OCI-LY1 (cell line): ENCODE measurements around the gene TANK.

Source experiments
- H2AFZ ChIP-seq: fragments of 200-600 bp; sonication (generic), shearing (Covaris generic); 2 replicates; pipeline ENCODE4 v1.6.0; 2014; ENCODE audit warnings: antibody characterized with exemption, mild to moderate bottlenecking, low read length
- H3F3A ChIP-seq: fragments of 200-600 bp; sonication (generic), shearing (Covaris generic); 2 replicates; pipeline ENCODE4 v1.6.0; 2014; ENCODE audit warnings: mild to moderate bottlenecking, antibody characterized with exemption, low read length, moderate library complexity; ENCODE audit not compliant: insufficient read depth
- H3K27ac ChIP-seq: fragments of 200-600 bp; sonication (generic); 2 replicates; pipeline ENCODE4 v1.5.1; 2014; ENCODE audit warnings: low read length, mixed run types, mild to moderate bottlenecking, low read depth; ENCODE audit not compliant: poor library complexity, severe bottlenecking
- H3K27me3 ChIP-seq: fragments of 200-600 bp; sonication (generic); 2 replicates; pipeline ENCODE4 v1.6.0; 2014; ENCODE audit warnings: antibody characterized with exemption, mild to moderate bottlenecking, low read length, moderate library complexity; ENCODE audit not compliant: insufficient read depth
- H3K36me3 ChIP-seq: fragments of 200-600 bp; sonication (generic); 2 replicates; pipeline ENCODE4 v1.6.1; 2014; ENCODE audit warnings: mild to moderate bottlenecking, antibody characterized with exemption, low read length, moderate library complexity, mixed read lengths; ENCODE audit not compliant: insufficient read depth
- H3K4me1 ChIP-seq: fragments of 200-600 bp; sonication (generic); 2 replicates; pipeline ENCODE4 v1.5.1; 2014; ENCODE audit warnings: mild to moderate bottlenecking, low read length, moderate library complexity; ENCODE audit not compliant: insufficient read depth, severe bottlenecking
- H3K4me2 ChIP-seq: fragments of 200-600 bp; sonication (generic), shearing (Covaris generic); 2 replicates; pipeline ENCODE4 v1.6.1; 2014; ENCODE audit warnings: low read length
- H3K4me3 ChIP-seq: fragments of 200-600 bp; sonication (generic); 2 replicates; pipeline ENCODE4 v1.5.1; 2014; ENCODE audit warnings: low read length, low read depth, mild to moderate bottlenecking, mixed read lengths; ENCODE audit not compliant: poor library complexity, severe bottlenecking
- H3K79me2 ChIP-seq: fragments of 200-600 bp; shearing (Covaris generic); 2 replicates; pipeline ENCODE4 v1.6.1; 2016; ENCODE audit warnings: mixed run types, low read length, mixed read lengths; ENCODE audit not compliant: insufficient read depth
- H3K9ac ChIP-seq: fragments of 200-600 bp; sonication (generic), shearing (Covaris generic); 2 replicates; pipeline ENCODE4 v1.6.1; 2014; ENCODE audit warnings: mild to moderate bottlenecking, low read length, mixed read lengths
- H3K9me2 ChIP-seq: fragments of 200-600 bp; sonication (generic), shearing (Covaris generic); 2 replicates; pipeline ENCODE4 v1.6.1; 2014; ENCODE audit warnings: low read depth, mild to moderate bottlenecking, low read length, mixed read lengths
- H3K9me3 ChIP-seq: fragments of 200-600 bp; shearing (Covaris generic); 2 replicates; pipeline ENCODE4 v1.6.1; 2014; ENCODE audit warnings: low read length, mixed read lengths
- H4K20me1 ChIP-seq: fragments of 200-600 bp; sonication (generic), shearing (Covaris generic); 2 replicates; pipeline ENCODE4 v1.6.0; 2016; ENCODE audit warnings: mild to moderate bottlenecking, low read length; ENCODE audit not compliant: insufficient read depth
- CTCF ChIP-seq: fragments of 200-600 bp; sonication (generic), shearing (Covaris generic); IDR thresholded peaks from 2 replicates; pipeline ENCODE4 v1.5.1; 2017; ENCODE audit warnings: mild to moderate bottlenecking, antibody characterized with exemption, low read length, moderate library complexity, mixed read lengths
- EZH2 ChIP-seq: fragments of 200-600 bp; sonication (generic), shearing (Covaris generic); IDR thresholded peaks from 2 replicates; pipeline ENCODE4 v1.8.0; 2017; ENCODE audit warnings: borderline replicate concordance, mixed run types, mild to moderate bottlenecking, antibody characterized with exemption, low read length, moderate library complexity, mixed read lengths

TANK gene

DNA sequence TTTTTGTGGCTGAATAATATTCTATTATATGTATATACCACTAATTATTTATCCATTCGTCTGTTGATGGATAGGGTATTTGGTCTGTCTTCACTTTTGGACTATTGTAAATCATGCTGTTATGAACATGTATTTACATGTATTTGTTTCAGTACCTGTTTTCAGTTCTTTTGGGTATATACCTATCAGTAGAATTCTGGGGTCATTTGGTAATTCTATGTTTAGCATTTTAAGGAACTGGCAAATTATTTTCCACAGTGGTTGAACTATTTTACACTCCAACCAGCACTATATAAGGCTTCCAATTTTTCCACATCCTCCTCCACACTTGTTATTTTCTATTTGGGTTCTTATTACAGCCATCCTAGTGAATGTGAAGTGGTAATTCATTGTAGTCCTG is 12.4 kb upstream of the TANK start:
- H3K9me2 ChIP-seq: no peaks in the 10 kb centered on the region
- no peak overlapping the region for H3K4me2 ChIP-seq
- H3K79me2 ChIP-seq: peaks cover 49% of the 10 kb centered on the region
- H3K9me3 ChIP-seq: peaks cover 25% of the 10 kb centered on the region
- no peak overlapping the region for H2AFZ ChIP-seq
- TF ChIP-seq EZH2 (no peak), CTCF (no peak)
- H3K27ac ChIP-seq: no peak overlapping the region
- no peaks in the 10 kb centered on the region for H3K4me1 ChIP-seq
- no peaks in the 10 kb centered on the region for H3F3A ChIP-seq
- peaks cover 17% of the 10 kb centered on the region for H3K36me3 ChIP-seq
- no peaks in the 10 kb centered on the region for H4K20me1 ChIP-seq
- no peak overlapping the region for H3K9ac ChIP-seq
- no peak overlapping the region for H3K4me3 ChIP-seq
- H3K27me3 ChIP-seq: no peaks in the 10 kb centered on the region

DNA sequence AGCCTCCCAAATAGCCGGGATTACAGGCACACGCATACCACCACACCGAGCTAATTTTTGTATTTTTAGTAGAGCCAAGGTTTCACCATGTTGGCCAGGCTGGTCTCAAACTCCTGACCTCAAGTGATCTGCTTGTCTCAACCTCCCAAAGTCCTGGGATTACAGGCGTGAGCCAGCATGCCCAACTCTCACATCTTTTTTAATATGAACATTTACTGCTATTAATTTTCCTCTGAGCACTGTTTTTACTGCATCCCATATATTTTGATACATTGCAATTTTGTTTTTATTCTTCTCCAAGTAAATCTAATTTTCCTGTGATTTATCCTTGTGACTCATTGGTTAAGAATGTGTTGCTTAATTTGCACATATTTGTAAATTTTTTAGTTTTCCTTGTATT is 9.5 kb upstream of the TANK start:
- H3K27me3 ChIP-seq: no peaks in the 10 kb centered on the region
- H4K20me1 ChIP-seq: no peaks in the 10 kb centered on the region
- H3K27ac ChIP-seq: no peak overlapping the region
- no peaks in the 10 kb centered on the region for H3K9me2 ChIP-seq
- H3F3A ChIP-seq: no peaks in the 10 kb centered on the region
- H3K79me2 ChIP-seq: peaks cover 48% of the 10 kb centered on the region
- no peak overlapping the region for H2AFZ ChIP-seq
- H3K4me3 ChIP-seq: no peak overlapping the region
- peaks cover 17% of the 10 kb centered on the region for H3K36me3 ChIP-seq
- no peak overlapping the region for H3K4me2 ChIP-seq
- no peak for TF ChIP-seq CTCF
- no peak for TF ChIP-seq EZH2
- H3K4me1 ChIP-seq: no peaks in the 10 kb centered on the region
- H3K9me3 ChIP-seq: peaks cover 25% of the 10 kb centered on the region
- H3K9ac ChIP-seq: no peak overlapping the region

DNA sequence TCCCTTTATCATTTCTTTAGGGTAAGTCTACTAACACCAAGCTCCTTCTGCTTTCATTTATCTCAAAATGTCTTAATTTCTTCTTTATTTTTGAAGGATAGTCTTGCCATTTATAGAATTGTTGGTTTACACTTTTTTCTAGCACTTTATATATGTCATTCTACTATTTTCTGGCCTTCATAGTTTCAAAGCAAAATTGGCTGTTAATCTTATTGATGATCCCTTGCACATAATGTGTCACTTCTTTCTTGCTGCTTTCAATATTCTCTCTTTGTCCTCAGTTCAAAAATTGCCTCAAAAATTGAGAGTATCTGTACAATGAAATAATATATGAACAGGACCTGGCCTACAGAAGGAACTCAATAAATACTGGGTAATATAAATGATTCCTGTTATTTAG is 7.9 kb upstream of the TANK start:
- Histone ChIP-seq H3K79me2 (peaks cover 39% of the 10 kb centered on the region), H3K4me1 (no peaks in the 10 kb centered on the region), H3K36me3 (peaks cover 12% of the 10 kb centered on the region), H4K20me1 (no peaks in the 10 kb centered on the region), H3K4me2 (no peak overlapping the region), H3K9me3 (peaks cover 25% of the 10 kb centered on the region), H3K9me2 (no peaks in the 10 kb centered on the region), H2AFZ (no peak overlapping the region), H3K4me3 (no peak overlapping the region), H3K27ac (no peak overlapping the region), H3K9ac (no peak overlapping the region), H3K27me3 (no peaks in the 10 kb centered on the region), H3F3A (no peaks in the 10 kb centered on the region)
- TF ChIP-seq EZH2 (no peak), CTCF (no peak)
